Neuron (in vitro differentiated cells): ENCODE results near the gene CDH22.

Experiments used
- H2AFZ ChIP-seq: one replicate; pipeline ENCODE4 v1.6.1; 2013; ENCODE audit warnings: low read depth, mild to moderate bottlenecking, inconsistent platforms, low read length, moderate library complexity
- H3K27me3 ChIP-seq: one replicate; pipeline ENCODE4 v1.6.1; 2013; ENCODE audit warnings: low read length; ENCODE audit not compliant: insufficient read depth
- H3K36me3 ChIP-seq: one replicate; pipeline ENCODE4 v1.6.1; 2013; ENCODE audit warnings: low read length; ENCODE audit not compliant: insufficient read depth
- H3K4me1 ChIP-seq: one replicate; pipeline ENCODE4 v1.6.1; 2013; ENCODE audit warnings: low read length; ENCODE audit not compliant: insufficient read depth
- H3K4me3 ChIP-seq: 2 replicates; pipeline ENCODE4 v1.5.1; 2013; ENCODE audit warnings: mild to moderate bottlenecking, low read length, moderate library complexity
- H3K9me3 ChIP-seq: one replicate; pipeline ENCODE4 v1.6.1; 2013; ENCODE audit warnings: low read length

CDH22 gene

GRCh38 chr20:46336735-46337134 lies 28.4 kb upstream of the CDH22 start:
- H3K9me3 ChIP-seq = no peaks in the 10 kb centered on the region
- H3K4me1 ChIP-seq = peaks cover 38% of the 10 kb centered on the region
- no peak overlapping the region for H3K4me3 ChIP-seq
- H3K36me3 ChIP-seq = no peaks in the 10 kb centered on the region
- no peak overlapping the region for H2AFZ ChIP-seq
- H3K27me3 ChIP-seq = peaks cover 3% of the 10 kb centered on the region

DNA sequence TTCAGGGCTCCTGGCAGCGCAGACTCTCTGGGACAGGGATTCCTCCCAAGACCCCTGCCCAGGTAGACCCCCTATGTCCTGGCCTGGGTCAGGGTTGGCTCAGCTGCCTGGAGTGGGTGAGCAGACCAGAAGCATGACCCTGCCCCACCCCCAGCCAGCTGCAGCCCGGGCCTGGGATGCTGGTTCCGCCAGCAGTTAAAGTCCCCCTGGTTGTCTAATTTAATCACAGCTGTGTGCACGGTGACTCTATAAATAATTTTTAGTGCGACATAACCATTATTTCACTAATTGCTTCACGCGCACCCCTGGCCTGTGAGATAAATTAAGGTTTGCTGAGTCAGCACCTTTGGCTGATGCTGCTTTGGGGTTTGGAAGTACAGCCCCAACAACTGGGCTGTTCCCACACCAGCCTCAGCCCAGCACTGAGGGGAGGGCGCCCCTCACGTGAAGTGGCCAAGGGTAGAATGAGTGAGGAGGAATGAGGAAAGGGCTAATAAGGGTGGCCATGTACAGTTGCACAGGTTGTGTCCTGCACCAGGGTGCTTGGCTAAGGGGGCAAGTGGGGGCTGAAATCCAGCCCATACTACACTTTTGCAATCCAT lies 26.1 kb upstream of the CDH22 start:
- Histone ChIP-seq H3K4me1 (peaks cover 31% of the 10 kb centered on the region), H3K9me3 (no peaks in the 10 kb centered on the region), H2AFZ (no peak overlapping the region), H3K36me3 (no peaks in the 10 kb centered on the region), H3K27me3 (peaks cover 17% of the 10 kb centered on the region), H3K4me3 (no peak overlapping the region)

- peaks cover 21% of the 10 kb centered on the region for H3K27me3 ChIP-seq
- no peaks in the 10 kb centered on the region for H3K9me3 ChIP-seq
- peaks cover 35% of the 10 kb centered on the region for H3K4me1 ChIP-seq
- H2AFZ ChIP-seq = no peak overlapping the region
- H3K36me3 ChIP-seq = no peaks in the 10 kb centered on the region
- H3K4me3 ChIP-seq = no peak overlapping the region
These were observed 25.1 kb upstream of the CDH22 start for GRCh38 chr20:46333161-46333991.

DNA sequence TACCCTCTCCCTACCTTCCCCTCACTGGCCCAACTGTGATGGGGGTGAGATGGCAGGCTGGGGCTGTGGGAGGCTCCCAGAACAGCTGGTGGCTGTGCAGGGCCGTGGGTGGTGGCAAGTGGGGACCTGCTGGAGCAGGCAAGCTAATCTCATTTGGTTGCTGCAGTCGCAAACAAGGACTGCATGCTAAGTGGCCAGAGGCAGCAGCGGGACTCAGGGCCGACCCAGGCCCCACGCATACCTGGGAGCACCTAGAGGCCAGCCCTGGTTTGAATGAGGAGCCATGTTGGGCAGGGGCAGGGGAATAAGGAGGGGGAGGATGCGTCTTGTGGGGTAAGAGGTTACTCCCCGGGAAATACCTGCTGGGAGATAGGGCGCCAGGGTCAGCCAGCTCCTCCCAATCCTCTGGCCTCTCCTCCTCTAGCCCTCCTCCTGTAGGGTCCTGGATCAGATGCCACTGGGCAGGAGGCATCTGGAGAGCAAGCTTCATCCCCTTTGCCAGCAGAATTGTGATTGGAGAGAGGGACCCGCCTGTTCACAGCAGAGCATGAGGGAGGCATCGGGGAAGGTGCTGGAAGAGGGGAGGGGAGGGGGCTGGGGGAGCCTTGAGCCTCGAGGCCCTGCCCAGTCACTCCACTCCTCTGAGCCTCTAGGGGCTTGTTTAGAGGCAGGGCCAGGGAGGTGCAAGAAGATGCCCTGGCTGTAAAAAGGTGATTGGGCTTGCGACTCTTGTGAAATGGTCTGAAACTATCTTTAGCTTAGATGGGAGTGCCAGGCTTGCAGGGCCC lies 24.3 kb upstream of the CDH22 start:
- Histone ChIP-seq H3K36me3 (no peaks in the 10 kb centered on the region), H3K9me3 (no peaks in the 10 kb centered on the region), H3K4me1 (peaks cover 30% of the 10 kb centered on the region), H3K4me3 (no peak overlapping the region), H3K27me3 (peaks cover 21% of the 10 kb centered on the region), H2AFZ (no peak overlapping the region)

DNA sequence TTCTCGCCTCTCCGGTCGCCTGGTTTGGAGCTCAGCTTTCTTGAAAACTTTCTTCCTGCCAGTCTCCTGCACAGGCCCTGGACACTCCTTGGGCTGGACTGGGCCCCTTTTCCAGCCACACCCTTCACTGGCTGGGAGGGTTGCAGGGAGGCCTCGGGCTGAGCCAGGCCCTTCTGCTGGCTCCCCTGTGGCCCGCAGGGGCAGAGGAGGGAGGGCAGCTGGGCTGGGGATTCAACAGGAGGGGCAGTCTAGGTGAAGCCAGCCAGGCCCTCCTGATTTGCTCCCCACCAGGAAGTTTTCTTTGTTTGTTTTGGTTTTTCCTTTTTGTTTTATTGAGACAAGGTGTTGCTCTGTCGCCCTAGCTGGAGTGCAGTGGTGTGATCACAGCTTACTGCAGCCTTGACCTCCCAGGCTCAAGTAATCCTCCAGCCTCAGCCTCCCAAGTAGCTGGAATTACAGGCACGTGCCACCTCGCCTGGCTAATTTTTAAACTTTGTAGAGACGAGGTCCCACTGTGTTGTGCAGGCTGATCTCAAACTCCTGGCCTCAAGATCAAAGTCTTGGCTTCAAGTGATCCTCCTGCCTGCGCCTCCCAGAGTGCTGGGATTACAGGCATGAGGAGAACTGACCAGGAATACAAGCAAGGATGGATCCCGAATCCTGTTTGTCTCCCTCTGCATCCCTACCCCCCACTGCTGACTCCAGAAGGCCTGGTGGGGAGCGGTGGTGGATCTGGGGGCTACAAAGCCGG lies 23.5 kb upstream of the CDH22 start:
- Histone ChIP-seq H3K36me3 (no peaks in the 10 kb centered on the region), H2AFZ (no peak overlapping the region), H3K4me3 (no peak overlapping the region), H3K9me3 (no peaks in the 10 kb centered on the region), H3K27me3 (peaks cover 22% of the 10 kb centered on the region), H3K4me1 (peaks cover 27% of the 10 kb centered on the region)

DNA sequence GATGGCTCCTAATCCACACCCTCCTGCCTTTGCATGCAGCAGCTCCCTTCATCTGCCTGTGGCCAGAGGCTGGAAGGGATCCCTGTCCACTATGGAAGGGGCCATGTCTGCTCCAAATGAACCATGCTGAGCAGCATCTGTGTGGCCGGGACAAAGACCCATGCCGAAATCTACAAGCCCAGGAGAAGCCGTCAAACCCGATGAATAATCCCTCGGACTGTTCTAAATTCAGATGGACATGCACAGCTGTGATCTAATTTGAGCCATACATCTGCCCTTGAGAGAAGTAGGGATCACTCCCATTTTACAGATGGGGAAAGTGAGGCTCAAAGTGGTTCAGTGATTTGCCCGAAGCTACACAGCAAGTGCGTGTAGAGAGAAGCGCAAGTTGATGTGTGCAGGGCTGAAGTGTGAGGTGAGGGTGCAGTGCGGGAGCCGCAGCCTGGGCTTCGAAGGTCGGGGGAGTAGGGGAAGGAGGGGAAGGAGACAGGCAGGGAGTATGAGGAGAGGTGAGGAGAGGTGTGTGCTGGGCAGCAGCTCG lies 22.6 kb upstream of the CDH22 start:
- Histone ChIP-seq H3K4me1 (peaks cover 24% of the 10 kb centered on the region), H3K9me3 (no peaks in the 10 kb centered on the region), H3K36me3 (no peaks in the 10 kb centered on the region), H3K4me3 (no peak overlapping the region), H3K27me3 (peaks cover 26% of the 10 kb centered on the region), H2AFZ (no peak overlapping the region)

GRCh38 chr20:46330072-46330763 lies 21.9 kb upstream of the CDH22 start:
- no peak overlapping the region for H2AFZ ChIP-seq
- no peak overlapping the region for H3K4me3 ChIP-seq
- peaks cover 24% of the 10 kb centered on the region for H3K4me1 ChIP-seq
- no peaks in the 10 kb centered on the region for H3K36me3 ChIP-seq
- no peaks in the 10 kb centered on the region for H3K9me3 ChIP-seq
- H3K27me3 ChIP-seq = peaks cover 26% of the 10 kb centered on the region

DNA sequence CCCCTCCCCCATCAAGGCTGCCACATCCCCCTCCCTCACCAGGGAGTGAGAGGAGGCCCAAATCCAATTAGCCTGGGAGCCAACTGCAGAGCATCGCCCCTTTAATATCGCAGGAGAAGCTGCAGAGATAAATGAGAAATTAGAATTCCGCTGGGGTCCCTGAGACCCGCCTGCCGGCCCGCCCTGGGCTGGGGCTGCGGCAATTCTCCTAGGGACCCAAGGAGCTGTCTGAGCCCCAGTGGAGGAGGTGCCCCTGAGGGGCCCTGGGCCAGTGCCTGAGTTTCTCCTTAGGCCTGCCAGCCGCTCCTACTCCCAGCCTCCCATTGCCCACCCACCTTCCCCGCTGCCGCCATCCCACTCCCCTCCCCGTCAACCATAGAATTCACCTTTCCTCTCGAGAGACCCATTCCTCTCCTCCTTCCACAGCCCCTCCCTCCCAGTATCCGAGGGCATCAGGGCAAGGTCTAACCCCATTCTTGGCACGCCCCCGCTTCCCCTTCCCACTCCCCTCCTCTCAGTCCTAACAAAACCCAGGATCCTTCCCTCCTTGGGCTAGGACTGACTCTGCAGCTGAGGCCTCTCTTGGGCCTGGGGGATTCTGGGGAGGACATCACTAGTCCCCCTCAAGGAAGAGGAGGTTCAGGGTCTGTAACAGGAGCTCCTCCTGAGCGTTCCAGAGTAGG lies 20.0 kb upstream of the CDH22 start:
- H3K4me3 ChIP-seq = no peak overlapping the region
- no peaks in the 10 kb centered on the region for H3K9me3 ChIP-seq
- H3K4me1 ChIP-seq = peaks cover 15% of the 10 kb centered on the region
- no peak overlapping the region for H2AFZ ChIP-seq
- no peaks in the 10 kb centered on the region for H3K36me3 ChIP-seq
- H3K27me3 ChIP-seq = peaks cover 29% of the 10 kb centered on the region

DNA sequence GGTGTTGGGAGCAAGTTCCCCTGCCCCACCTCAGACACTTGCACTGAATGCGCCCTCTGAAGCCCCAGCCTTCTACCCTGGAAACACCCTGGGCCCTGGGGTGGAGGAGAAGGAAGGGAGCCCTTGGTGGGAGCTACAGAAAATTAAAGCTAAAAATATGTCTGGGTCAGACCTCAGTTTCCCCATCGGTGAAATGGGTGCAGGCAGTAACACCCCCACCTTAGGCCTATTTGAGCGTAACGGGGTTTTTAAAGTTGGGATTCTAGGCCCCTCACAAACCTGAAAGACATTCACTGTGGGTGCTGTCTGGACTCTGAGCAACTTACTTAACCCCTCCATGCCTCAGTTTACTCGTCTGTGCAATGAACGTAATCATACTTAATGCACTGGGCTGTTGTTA lies 19.3 kb upstream of the CDH22 start:
- peaks cover 11% of the 10 kb centered on the region for H3K4me1 ChIP-seq
- no peak overlapping the region for H3K4me3 ChIP-seq
- H2AFZ ChIP-seq = no peak overlapping the region
- H3K27me3 ChIP-seq = peaks cover 30% of the 10 kb centered on the region
- H3K9me3 ChIP-seq = no peaks in the 10 kb centered on the region
- no peaks in the 10 kb centered on the region for H3K36me3 ChIP-seq

DNA sequence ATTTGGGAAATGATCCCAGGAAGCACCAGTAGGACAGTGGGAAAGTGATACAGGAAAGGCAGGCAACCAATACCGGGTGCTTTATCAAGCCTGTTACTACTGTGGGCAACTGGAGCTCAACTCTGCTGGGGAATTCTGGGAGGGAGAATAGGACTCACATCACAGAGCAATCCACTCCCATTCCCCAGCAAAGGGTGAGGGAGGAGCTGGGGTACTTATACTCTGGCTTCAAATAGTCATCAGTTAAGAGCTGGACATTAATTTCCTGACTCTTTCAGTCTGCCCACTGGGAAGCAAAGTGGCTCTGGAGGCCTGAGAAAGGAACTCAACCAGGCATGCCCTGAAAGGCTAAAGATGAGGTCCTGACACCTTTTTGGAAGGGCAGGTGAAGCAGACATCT lies 17.5 kb upstream of the CDH22 start:
- H3K36me3 ChIP-seq = no peaks in the 10 kb centered on the region
- H3K9me3 ChIP-seq = no peaks in the 10 kb centered on the region
- H3K4me3 ChIP-seq = no peak overlapping the region
- H3K4me1 ChIP-seq = peaks cover 4% of the 10 kb centered on the region
- peaks cover 36% of the 10 kb centered on the region for H3K27me3 ChIP-seq
- no peak overlapping the region for H2AFZ ChIP-seq

- Histone ChIP-seq H3K4me1 (peaks cover 4% of the 10 kb centered on the region), H2AFZ (no peak overlapping the region), H3K27me3 (peaks cover 37% of the 10 kb centered on the region), H3K9me3 (no peaks in the 10 kb centered on the region), H3K4me3 (no peak overlapping the region), H3K36me3 (no peaks in the 10 kb centered on the region)
These were observed 16.8 kb upstream of the CDH22 start for GRCh38 chr20:46324960-46325703.
